T-helper 1 cell treated with Interleukin-12 subunit alpha and Interleukin-12 subunit beta and Interleukin-4 antibody, amounts not matched to agents 30 ng/mL and 1 ng/mL, for 36 hours (primary cell): Measurements from ENCODE around the gene USP30. TPM values are rescaled to one million over a fixed set of nuclear protein-coding genes. Genes with fewer than 3 reads are reported as not detected.

Source experiments
- intact Hi-C: fragments of 100-400 bp; cut with micrococcal nuclease; formaldehyde crosslinking; loops from one replicate; pipeline ENCODE4 v1.15.1; 2024
- total RNA-seq: library from RNA; stranded (reverse); gene quantifications from 2 replicates; pipeline ENCODE4 v1.2.3, GENCODE V29; 2022

USP30 gene
- total RNA-seq, 1 donor from 2014 or later = 4.1 TPM

GRCh38 chr12:109049794-109050193 lies 2.6 kb upstream of the USP30 start:
- intact Hi-C loops = loop anchor here (5.0 kb wide), 4 partner anchors 97 to 1727 kb away; partner anchors contain the start of genes MMAB, MVK and PWP1

GRCh38 chr12:109052097-109052413 lies 321 bp upstream of the USP30 start:
- intact Hi-C loops = loop anchor here (1.0 to 5.0 kb wide), 9 partner anchors 100 to 1959 kb away; partner anchors contain the start of genes CRY1, KCTD10, MMAB and MVK

- intact Hi-C loops = loop anchor here (1.0 to 5.0 kb wide), 14 partner anchors 40 to 1961 kb away; partner anchors contain the start of genes ALKBH2, CORO1C, CRY1 and MMAB
These were observed 1.2 kb downstream of the USP30 start for GRCh38 chr12:109053382-109054123.

- intact Hi-C loops = loop anchor here (5.0 kb wide), 4 partner anchors 102 to 1732 kb away; partner anchors contain the start of genes MMAB, MVK and PWP1
These were observed 1.7 kb downstream of the USP30 start for GRCh38 chr12:109054124-109054513.

- intact Hi-C loops = loop anchor here (5.0 kb wide), 4 partner anchors 102 to 1732 kb away; partner anchors contain the start of genes MMAB, MVK and PWP1
These were observed 2.1 kb downstream of the USP30 start for GRCh38 chr12:109054520-109054919.

- intact Hi-C loops = no loop called here
These were observed 4.5 kb downstream of the USP30 start for GRCh38 chr12:109056891-109057290.

GRCh38 chr12:109057376-109057775 lies 5.0 kb downstream of the USP30 start:
- intact Hi-C loops = no loop called here

- intact Hi-C loops = no loop called here
These were observed 6.4 kb downstream of the USP30 start for GRCh38 chr12:109058773-109059172.

GRCh38 chr12:109064143-109064542 lies 11.8 kb downstream of the USP30 start:
- intact Hi-C loops = no loop called here

- intact Hi-C loops = no loop called here
These were observed 12.9 kb downstream of the USP30 start for GRCh38 chr12:109065154-109065852.

GRCh38 chr12:109065853-109066193 lies 13.4 kb downstream of the USP30 start:
- intact Hi-C loops = no loop called here

- intact Hi-C loops = no loop called here
These were observed 17.2 kb downstream of the USP30 start for GRCh38 chr12:109069307-109070271.

GRCh38 chr12:109074866-109075265 lies 22.5 kb downstream of the USP30 start:
- intact Hi-C loops = no loop called here

- intact Hi-C loops = no loop called here
These were observed 30.4 kb downstream of the USP30 start for GRCh38 chr12:109082751-109083150.

GRCh38 chr12:109084425-109084824 lies 32.0 kb downstream of the USP30 start:
- intact Hi-C loops = no loop called here

- intact Hi-C loops = no loop called here
These were observed 33.2 kb downstream of the USP30 start for GRCh38 chr12:109085590-109085989.

GRCh38 chr12:109087250-109087649 lies 34.9 kb downstream of the USP30 start:
- intact Hi-C loops = no loop called here

- intact Hi-C loops = no loop called here
These were observed 36.4 kb downstream of the USP30 start for GRCh38 chr12:109088818-109089217.

GRCh38 chr12:109089683-109090082 lies 37.3 kb downstream of the USP30 start:
- intact Hi-C loops = loop anchor here (10.0 kb wide), 1 partner anchor 1175 kb away; no protein-coding TSS in a partner anchor

GRCh38 chr12:109092497-109093021 lies 40.2 kb downstream of the USP30 start:
- intact Hi-C loops = loop anchor here (1.0 to 10.0 kb wide), 15 partner anchors 39 to 1178 kb away; partner anchors contain the start of genes CORO1C, FICD and SSH1
